ENCODE results near the gene SENP7. TPM values are rescaled to one million over a fixed set of nuclear protein-coding genes. Genes with fewer than 3 reads are reported as not detected.

Gene SENP7
- total RNA-seq, 1 donor from 2014 or later = 15.7 TPM

GRCh38 chr3:101527906-101528305 is 14.9 kb upstream of the SENP7 start:
- Mint-ChIP-seq H3K36me3 (ENCODE audit: low read depth) (no peaks in the 10 kb centered on the region), H3K27me3 (ENCODE audit: low read depth) (peaks cover under 1% of the 10 kb centered on the region), H3K9me3 (ENCODE audit: low read depth) (peaks cover 6% of the 10 kb centered on the region), H3K4me3 (ENCODE audit: unreplicated experiment) (no peak overlapping the region), H3K4me1 (ENCODE audit: low read depth) (no peaks in the 10 kb centered on the region), H3K27ac (ENCODE audit: unreplicated experiment) (no peak overlapping the region)
- no peak for DNase-seq (ENCODE audit: low spot score)
- TF ChIP-seq CTCF (IDR thresholded peaks at IDR 0.05) = no peak

- no peak overlapping the region for H3K4me3 Mint-ChIP-seq (ENCODE audit: unreplicated experiment)
- H3K36me3 Mint-ChIP-seq (ENCODE audit: low read depth) = no peaks in the 10 kb centered on the region
- DNase-seq (ENCODE audit: low spot score) = no peak
- no peak for TF ChIP-seq CTCF (IDR thresholded peaks at IDR 0.05)
- peaks cover 2% of the 10 kb centered on the region for H3K27me3 Mint-ChIP-seq (ENCODE audit: low read depth)
- peaks cover 6% of the 10 kb centered on the region for H3K9me3 Mint-ChIP-seq (ENCODE audit: low read depth)
- H3K4me1 Mint-ChIP-seq (ENCODE audit: low read depth) = no peaks in the 10 kb centered on the region
- H3K27ac Mint-ChIP-seq (ENCODE audit: unreplicated experiment) = no peak overlapping the region
These were observed 14.4 kb upstream of the SENP7 start for GRCh38 chr3:101527441-101527840.

- TF ChIP-seq CTCF (IDR thresholded peaks at IDR 0.05) = no peak
- no peaks in the 10 kb centered on the region for H3K4me1 Mint-ChIP-seq (ENCODE audit: low read depth)
- no peak for DNase-seq (ENCODE audit: low spot score)
- H3K36me3 Mint-ChIP-seq (ENCODE audit: low read depth) = no peaks in the 10 kb centered on the region
- H3K4me3 Mint-ChIP-seq (ENCODE audit: unreplicated experiment) = no peak overlapping the region
- H3K27me3 Mint-ChIP-seq (ENCODE audit: low read depth) = peaks cover 16% of the 10 kb centered on the region
- H3K27ac Mint-ChIP-seq (ENCODE audit: unreplicated experiment) = no peak overlapping the region
- peaks cover 6% of the 10 kb centered on the region for H3K9me3 Mint-ChIP-seq (ENCODE audit: low read depth)
These were observed 8.2 kb upstream of the SENP7 start for GRCh38 chr3:101521211-101521701.

GRCh38 chr3:101519685-101520365 is 6.8 kb upstream of the SENP7 start:
- Mint-ChIP-seq H3K27me3 (ENCODE audit: low read depth) (peaks cover 16% of the 10 kb centered on the region), H3K36me3 (ENCODE audit: low read depth) (no peaks in the 10 kb centered on the region), H3K9me3 (ENCODE audit: low read depth) (peaks cover under 1% of the 10 kb centered on the region), H3K4me1 (ENCODE audit: low read depth) (no peaks in the 10 kb centered on the region), H3K27ac (ENCODE audit: unreplicated experiment) (no peak overlapping the region), H3K4me3 (ENCODE audit: unreplicated experiment) (no peak overlapping the region)
- DNase-seq (ENCODE audit: low spot score) = no peak
- TF ChIP-seq CTCF (IDR thresholded peaks at IDR 0.05) = no peak

GRCh38 chr3:101518421-101518871 is 5.4 kb upstream of the SENP7 start:
- no peaks in the 10 kb centered on the region for H3K36me3 Mint-ChIP-seq (ENCODE audit: low read depth)
- no peak overlapping the region for H3K27ac Mint-ChIP-seq (ENCODE audit: unreplicated experiment)
- DNase-seq (ENCODE audit: low spot score) = no peak
- TF ChIP-seq CTCF (IDR thresholded peaks at IDR 0.05) = no peak
- no peaks in the 10 kb centered on the region for H3K9me3 Mint-ChIP-seq (ENCODE audit: low read depth)
- peaks cover 16% of the 10 kb centered on the region for H3K27me3 Mint-ChIP-seq (ENCODE audit: low read depth)
- no peak overlapping the region for H3K4me3 Mint-ChIP-seq (ENCODE audit: unreplicated experiment)
- peaks cover 4% of the 10 kb centered on the region for H3K4me1 Mint-ChIP-seq (ENCODE audit: low read depth)

Measured in chondrocyte (in vitro differentiated cells).